HG02588 (cell line): ENCODE results near the gene CIT.

Experiments
- ATAC-seq: cut with Tn5 transposase; IDR thresholded peaks from one replicate; pipeline ENCODE4 v1.9.1; 2021; ENCODE audit warnings: mild to moderate bottlenecking, moderate library complexity; ENCODE audit not compliant: unreplicated experiment

Gene CIT

DNA sequence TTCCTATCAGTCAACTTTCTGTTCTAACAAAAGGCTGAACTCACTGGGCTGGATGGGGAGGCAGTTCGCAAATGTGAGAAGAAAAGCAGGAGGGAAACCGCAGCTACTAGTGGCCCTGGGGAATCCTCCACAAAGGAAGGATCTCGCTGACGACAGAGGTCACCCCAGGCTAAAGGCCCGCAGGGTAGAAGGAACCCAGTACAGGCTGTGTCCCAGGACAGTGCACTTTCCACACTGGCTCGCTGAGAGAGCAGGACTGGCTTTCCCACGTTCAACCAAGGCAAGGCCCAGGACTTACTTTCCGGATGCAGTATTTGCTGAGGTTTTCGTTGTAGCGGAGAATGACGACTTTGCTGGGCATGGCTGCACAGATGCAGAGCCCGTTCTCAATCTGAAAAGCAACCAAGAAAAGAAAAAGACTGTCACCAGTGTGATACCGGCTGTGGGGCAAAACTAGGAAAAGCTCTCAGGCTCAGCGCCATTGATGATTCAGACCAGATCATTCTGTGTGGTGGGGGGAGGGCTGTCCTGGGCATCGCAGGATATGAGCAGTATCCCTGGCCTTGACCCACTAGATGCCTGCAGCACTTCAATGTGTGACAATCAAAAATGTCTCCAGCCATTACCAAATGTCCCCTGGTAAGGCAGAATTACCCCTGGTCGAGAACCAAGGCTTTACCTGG, 172.9 kb downstream of the CIT start:
- ATAC-seq, result no peak

- ATAC-seq, result no peak
Measured at GRCh38 chr12:119700078-119700477, 177.0 kb downstream of the CIT start.

- no peak for ATAC-seq
Measured at GRCh38 chr12:119699199-119699760, 177.8 kb downstream of the CIT start.

GRCh38 chr12:119696943-119697342, 180.2 kb downstream of the CIT start:
- ATAC-seq, result no peak

DNA sequence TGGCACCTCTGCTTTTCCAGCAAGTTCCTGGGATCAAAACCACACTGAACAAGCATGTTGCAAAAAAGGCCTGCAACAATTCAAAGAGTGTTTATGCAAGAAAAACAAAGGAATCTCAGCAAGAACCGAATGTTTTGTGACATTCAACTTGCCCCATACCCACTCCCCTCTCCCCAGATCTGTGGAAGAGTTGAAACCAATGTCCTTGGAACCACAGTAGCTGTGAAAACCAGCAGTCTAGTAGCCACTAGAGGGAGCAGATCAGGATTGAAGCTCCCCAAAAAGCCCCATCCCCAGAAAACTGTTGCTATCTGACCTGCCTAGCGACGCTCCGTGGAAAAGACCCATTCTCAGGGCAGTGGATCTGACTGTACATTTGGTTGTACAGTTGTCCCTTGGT, 182.1 kb downstream of the CIT start:
- no peak for ATAC-seq

DNA sequence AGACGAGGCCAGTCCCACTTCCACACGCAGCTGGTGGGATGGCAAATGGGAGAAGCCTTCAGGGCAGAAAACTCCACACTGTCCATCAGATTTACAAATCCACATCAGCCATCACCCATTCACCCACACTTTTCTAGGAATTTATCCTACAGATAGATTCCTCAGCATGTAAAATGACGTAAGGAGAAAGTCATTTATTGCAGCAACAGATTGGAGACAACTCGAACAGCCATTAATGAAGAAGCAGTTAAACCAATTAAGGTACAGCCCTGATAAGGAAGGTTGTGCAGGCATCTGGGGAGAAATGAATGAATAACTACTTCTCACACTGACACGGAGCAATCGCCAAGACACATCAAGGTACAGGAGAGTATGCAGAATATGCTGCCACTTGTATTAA, 183.0 kb downstream of the CIT start:
- ATAC-seq, result no peak

DNA sequence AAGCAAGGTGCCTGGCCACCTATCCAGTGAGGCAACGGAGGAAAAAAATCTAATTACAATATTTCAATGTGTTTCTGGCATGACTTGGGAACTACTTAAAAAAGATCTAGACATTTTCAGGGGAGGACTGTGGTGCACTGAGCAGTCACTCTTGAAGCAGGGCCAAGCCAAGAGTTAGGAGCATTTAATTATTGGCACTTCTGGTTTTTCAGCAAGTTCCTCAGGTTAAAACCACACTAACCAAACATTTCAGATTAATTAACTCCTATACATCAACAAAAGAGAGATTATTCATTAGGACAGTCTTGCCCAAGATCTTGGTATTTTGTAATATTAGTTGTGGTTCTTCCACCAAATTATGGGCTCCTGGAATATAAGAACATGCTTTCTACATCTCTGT, 183.6 kb downstream of the CIT start:
- ATAC-seq, result no peak

GRCh38 chr12:119692997-119693396, 184.1 kb downstream of the CIT start:
- ATAC-seq, result no peak

DNA sequence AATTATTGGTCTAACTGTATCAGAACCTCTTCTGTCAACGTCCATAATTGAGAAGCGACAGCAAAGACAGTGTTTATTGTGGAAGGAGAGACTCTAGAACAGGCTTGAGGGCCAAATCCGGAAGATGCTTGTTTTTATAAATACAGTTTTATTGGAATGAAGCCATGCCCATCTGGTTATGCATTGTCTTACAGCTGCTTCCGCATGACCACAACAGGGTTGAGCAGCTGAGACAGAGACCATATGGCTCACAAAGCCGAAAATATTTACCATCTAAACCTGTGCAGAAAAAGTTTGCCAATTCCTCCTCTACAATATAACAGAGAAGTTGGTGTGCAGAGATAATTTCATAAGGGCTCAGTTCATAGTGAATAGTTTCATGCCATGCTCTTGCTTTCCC, 184.7 kb downstream of the CIT start:
- ATAC-seq, result no peak

DNA sequence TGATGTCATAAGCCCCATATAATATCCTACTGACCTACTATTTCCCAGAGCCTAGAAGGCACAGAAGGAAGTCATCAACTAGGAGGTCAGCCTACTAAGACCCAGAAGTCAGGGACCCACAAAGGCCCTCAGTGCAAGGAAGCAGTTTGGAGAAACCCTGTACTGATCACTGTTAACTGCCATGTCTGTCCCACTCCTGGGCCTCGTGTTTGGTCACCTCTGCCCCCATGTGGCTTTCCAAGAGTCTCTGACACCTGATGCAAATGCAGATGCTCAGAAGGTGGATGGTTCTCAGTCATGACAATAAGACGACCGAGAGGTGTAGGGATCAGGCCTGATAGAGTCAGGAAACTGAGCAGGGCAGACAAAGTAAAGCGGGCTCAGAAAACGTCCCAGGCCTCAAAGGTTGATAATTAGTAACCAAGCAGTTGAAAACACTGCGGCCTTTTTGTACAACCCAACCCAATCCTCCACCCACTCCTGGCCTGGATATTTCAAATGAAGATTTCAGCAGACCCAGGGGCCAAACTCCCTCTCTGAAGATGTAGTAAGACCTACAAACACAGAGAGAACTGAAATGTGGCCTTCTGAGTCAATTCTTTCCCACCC, 185.8 kb downstream of the CIT start:
- ATAC-seq, result no peak

GRCh38 chr12:119689935-119690500, 187.1 kb downstream of the CIT start:
- no peak for ATAC-seq

DNA sequence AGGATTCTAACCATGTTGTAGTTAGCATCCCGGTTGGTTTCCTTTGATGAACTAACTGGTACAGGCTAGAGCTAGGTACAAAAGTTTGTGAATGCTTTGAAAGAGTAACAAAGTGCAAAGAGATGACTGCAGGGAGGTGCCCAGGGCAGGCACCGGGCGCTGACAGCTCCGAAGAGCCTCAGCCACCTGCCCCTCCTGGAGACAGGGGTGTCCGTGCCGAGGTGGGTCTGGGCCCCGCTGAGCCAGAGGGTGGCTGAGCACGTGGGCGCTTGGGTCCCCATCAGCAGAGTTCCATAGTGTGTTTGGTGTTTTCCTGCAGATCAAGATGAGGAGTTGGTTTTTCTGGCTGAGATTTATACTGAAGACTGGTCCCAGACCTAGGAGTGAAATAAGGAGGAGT, 189.2 kb downstream of the CIT start:
- ATAC-seq, result no peak

DNA sequence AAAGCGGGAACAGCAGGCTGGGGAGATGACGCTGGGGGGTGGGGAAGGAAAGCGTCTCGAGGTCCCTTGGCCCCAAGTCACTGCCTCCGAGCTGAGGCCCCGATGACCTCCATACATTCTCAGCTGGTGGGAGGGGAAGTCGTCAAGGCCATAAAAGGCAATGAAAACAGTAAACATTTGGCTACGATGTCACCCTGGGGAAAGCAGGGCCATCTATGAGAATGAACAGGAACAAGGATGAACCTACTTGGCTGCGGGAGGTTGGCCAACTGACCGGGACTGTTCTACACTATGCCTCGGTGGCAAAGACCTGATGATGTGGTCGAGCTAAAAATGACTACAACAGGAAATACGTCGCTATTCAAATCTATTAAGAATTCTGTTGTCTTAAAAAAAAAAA, 189.7 kb downstream of the CIT start:
- ATAC-seq, result no peak

DNA sequence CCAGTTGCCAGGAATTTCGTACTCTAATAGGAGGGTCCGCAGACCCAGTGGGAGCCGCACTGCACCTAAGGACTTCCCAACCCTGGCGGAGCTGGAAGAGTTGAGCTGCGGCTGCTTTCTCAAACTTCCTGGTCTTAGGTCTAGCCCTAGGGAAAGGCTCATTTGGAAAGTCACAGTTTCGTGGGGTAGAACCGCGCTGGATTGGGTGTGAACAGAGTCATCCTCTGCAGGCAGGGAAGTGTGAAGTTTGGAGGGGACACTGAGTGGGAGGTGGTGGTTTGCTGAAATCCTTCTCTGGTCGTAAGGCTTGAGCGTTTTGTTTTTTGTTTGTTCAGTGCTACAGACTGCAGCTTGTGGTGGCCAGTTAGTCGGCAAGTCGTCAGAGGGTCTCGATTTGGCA, 190.3 kb downstream of the CIT start:
- ATAC-seq, result no peak

DNA sequence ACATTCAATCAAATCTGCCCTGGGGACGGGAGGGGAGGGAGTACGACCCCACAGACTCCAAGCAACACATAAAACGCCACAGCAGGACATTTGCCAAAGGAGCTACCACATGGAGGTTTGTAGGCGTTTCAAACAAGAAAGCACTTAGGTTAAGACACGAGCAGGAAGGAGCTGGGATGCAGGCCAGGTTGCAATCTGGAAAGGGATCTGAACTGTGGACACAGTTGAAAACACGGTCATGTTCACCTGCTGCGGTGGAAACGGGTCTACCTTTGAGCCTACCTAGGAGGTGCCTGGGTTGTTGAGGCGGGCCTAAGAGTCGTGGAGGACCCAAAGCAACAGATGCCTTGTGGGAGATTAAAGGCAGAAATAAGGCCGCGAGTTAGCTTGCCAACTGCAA, 190.8 kb downstream of the CIT start:
- no peak for ATAC-seq

DNA sequence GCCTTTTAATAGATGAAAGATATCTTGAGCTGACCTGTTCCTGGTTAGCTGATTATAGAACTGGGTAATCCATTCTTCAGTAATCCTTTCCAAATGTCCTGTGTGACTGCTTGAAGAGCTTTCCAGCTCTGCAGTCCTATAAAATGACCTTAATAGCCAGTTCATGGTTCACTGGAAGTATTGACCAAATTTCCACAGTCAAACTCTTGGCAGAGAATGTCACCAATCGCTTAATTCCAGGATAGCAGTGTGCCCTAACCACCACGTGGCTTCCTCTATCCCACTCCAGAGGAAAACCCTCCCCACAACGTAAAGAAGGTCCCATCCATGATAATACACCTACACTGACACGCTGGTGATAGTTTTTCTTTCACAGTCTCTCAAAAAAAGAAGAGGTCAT, 191.7 kb downstream of the CIT start:
- no peak for ATAC-seq

DNA sequence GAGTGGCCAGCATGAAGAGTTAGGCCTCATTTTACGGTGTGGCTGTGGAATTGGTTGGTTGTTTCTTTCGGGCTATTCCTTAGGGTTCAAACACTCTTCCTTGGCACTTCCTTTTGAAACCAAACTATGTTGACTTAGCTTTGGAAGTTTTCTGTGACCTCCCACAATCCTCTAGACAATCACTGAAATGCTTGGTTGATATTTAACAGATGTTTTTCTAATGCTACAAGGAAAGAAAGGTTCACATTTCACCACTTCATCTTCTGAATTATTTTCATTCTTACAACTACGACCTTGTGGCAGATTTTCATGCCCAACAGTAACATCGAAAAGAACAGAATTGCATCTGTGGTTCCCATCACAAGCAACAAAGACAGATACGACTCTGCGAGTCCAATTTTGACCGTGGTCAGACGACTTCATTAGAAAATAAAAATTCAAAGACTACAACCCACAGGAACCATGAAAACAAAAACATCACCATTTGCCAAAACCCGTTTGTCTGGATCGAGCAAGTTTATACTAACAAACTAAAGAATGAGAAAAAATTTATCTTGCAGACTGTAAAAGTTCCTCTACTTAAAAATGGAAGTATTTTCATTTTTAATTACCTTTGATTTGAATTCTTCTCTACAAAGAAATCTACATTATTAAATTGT, 192.3 kb downstream of the CIT start:
- ATAC-seq, result no peak

DNA sequence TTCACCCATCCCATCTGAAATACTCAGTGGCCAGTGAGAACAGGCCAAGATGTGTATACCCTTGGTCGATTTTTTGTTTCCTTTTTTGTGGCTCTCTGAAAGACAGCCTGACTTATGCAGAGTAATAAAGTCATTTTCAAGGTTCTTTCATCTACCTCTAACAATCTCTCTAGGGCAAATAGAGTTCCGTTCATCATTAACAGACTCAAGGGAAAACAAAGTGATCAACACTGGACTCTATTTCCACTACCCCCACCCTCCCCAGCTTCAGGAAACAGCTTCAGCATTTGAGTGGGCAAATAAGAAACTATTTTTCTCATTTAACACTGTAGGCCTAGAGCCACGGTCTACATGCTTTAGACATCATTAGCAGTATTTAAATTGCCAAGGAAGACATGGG, 193.3 kb downstream of the CIT start:
- no peak for ATAC-seq

DNA sequence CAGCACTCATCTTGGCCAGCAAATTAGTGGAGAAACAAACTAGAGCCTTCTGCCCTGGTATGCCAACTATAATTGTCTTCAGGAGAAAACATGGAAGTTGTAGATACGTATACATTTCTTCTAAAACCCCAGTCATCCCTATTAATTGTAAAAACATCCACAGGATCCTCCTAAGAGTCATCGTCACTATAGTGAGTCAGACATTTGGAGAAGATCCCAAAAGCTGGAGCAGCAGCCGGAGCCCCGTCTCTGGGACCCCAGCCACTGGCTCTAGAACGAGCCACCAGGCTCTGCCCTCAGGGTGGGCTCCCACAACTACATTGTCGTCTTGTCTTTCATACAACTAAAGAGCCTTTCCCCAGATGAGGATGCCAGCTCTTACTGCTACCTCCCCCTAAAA, 193.7 kb downstream of the CIT start:
- no peak for ATAC-seq

- ATAC-seq, result no peak
Measured at GRCh38 chr12:119682639-119683252, 194.4 kb downstream of the CIT start.
